ENCODE results near the gene ARHGAP22. TPM values are rescaled to one million over a fixed set of nuclear protein-coding genes. Genes with fewer than 3 reads are reported as not detected.

ARHGAP22 gene
- total and polyA plus RNA-seq, 8 donors: 2.2 to 10.4 (median 2.8) TPM

DNA sequence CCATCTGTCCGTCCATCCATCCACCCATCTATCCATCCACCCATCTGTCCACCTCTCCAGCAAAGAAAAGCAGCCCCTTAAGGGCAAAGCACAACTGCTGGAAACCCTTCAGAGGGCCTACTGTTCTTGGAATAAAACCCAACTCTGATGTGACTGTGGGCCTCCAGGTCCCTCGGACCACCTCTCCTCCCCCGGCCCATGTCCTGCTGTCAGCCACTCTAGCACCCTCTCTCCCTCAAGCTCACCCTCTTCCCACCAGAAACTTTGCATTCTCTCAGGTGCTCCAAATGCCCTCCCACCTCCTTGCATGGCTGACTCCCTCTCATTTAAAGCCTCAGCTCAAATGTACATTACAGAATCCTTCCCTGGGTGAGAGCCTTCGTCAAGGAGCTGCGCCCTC, 110.3 kb downstream of the ARHGAP22 start:
- TF ChIP-seq, protein P1, sequence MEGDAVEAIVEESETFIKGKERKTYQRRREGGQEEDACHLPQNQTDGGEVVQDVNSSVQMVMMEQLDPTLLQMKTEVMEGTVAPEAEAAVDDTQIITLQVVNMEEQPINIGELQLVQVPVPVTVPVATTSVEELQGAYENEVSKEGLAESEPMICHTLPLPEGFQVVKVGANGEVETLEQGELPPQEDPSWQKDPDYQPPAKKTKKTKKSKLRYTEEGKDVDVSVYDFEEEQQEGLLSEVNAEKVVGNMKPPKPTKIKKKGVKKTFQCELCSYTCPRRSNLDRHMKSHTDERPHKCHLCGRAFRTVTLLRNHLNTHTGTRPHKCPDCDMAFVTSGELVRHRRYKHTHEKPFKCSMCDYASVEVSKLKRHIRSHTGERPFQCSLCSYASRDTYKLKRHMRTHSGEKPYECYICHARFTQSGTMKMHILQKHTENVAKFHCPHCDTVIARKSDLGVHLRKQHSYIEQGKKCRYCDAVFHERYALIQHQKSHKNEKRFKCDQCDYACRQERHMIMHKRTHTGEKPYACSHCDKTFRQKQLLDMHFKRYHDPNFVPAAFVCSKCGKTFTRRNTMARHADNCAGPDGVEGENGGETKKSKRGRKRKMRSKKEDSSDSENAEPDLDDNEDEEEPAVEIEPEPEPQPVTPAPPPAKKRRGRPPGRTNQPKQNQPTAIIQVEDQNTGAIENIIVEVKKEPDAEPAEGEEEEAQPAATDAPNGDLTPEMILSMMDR (IDR thresholded peaks at IDR 0.05): no peak
- DNase-seq (no peak), ATAC-seq (no peak)
- no peaks in the 10 kb centered on the region for H3K36me3 ChIP-seq
- H3K27ac ChIP-seq: no peak overlapping the region
- H3K4me3 ChIP-seq: no peak overlapping the region
- no peaks in the 10 kb centered on the region for H3K27me3 ChIP-seq
- H3K9me3 ChIP-seq: no peaks in the 10 kb centered on the region
- peaks cover 0 to 3% of the 10 kb centered on the region in 2 donors for H3K4me1 ChIP-seq
- intact Hi-C loops (cut with DNase I): no loop called here

DNA sequence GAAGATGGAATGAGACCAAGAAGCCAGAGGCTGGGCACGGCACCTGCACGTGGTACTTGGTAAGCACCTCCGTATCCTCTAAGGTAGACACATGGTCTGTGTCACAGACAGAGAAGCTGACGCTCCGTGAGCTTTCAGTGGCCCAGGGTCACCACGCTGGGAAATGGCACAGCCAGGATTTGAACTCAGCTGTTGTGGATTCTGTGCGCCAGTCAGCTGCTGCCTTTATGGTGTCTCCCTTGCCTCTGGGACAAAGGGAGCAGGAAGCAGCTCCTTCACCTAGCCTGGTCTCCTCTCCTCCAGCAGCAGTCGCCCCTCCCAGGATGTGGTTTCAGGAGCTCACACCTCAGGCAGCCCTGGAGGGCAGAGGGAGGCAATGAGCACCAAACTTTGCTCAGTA, 110.8 kb downstream of the ARHGAP22 start:
- intact Hi-C loops (cut with DNase I): no loop called here
- Histone ChIP-seq H3K27ac (no peak overlapping the region), H3K9me3 (no peaks in the 10 kb centered on the region), H3K27me3 (no peaks in the 10 kb centered on the region), H3K36me3 (no peaks in the 10 kb centered on the region), H3K4me1 (peaks cover 0 to 3% of the 10 kb centered on the region in 2 donors), H3K4me3 (no peak overlapping the region)
- no peak for ATAC-seq
- DNase-seq: no peak
- TF ChIP-seq, protein P1 (IDR thresholded peaks at IDR 0.05): no peak

DNA sequence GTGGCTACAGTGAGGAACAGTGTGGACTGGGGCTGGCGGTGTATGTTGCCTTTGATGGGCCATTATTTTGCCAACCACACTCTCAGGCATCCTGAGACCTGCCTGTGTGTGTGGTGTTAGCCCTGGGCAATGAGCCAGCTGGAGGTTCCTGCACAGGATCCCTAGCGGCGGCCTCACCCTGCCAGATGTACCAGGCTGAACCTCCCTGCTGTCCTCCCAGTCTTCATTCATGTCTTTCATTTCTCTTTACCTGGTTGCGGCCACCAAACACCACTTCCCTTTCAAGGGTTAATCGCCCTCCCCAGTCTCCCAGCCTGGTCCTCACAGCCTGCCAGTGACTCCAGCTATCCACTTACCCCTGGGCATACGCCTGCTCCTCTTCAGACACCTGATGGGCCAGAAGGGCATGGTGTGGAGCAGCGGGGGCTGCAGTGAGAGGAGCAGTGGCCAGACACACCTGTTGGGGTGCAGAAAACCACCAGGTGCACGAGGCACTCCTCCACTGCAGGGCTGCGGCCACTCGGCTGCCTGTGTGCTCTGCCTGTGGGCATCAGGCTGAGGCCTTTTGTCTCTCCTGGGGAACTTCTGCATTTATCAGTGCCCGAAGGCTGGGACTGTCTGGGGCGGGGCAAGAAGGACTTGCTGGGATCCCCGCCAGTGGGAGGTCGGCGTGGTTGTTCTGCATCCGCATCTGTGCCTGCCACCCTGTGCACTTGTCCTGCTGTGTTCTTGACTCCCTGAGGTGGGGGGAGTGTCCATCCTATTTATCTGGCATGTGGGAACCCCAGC, 111.6 kb downstream of the ARHGAP22 start:
- Histone ChIP-seq H3K4me3 (no peak overlapping the region), H3K27ac (no peak overlapping the region), H3K4me1 (peaks cover 0 to 3% of the 10 kb centered on the region in 2 donors), H3K27me3 (no peaks in the 10 kb centered on the region), H3K9me3 (no peaks in the 10 kb centered on the region), H3K36me3 (no peaks in the 10 kb centered on the region)
- DNase-seq (no peak), ATAC-seq (peak; percentile 51)
- intact Hi-C loops (cut with DNase I): no loop called here
- TF ChIP-seq, protein P1 (IDR thresholded peaks at IDR 0.05): no peak

DNA sequence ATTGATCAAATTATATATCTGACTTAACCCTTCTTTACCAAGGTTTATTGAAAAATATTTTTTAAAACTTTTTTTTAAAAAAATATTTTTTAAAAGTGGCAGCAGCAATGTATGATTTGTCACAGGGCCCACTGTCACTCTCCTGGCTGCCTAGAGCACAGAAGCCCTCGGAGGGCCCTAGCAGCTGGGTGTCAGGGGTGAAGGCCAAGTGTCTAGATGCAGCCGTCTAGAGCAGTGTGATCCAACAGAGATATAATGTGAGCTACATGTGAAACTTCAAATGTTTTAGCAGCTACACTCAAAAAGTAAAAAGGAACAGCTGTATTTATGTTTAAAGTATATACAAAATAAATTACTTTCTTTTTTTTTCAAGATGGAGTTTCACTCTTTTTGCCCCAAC, 112.7 kb downstream of the ARHGAP22 start:
- no peak for DNase-seq
- TF ChIP-seq, protein P1 (IDR thresholded peaks at IDR 0.05): no peak
- peaks cover 0 to 3% of the 10 kb centered on the region in 2 donors for H3K4me1 ChIP-seq
- H3K4me3 ChIP-seq: no peak overlapping the region
- H3K27ac ChIP-seq: no peak overlapping the region
- H3K9me3 ChIP-seq: no peaks in the 10 kb centered on the region
- intact Hi-C loops (cut with DNase I): no loop called here
- H3K36me3 ChIP-seq: no peaks in the 10 kb centered on the region
- ATAC-seq: no peak
- H3K27me3 ChIP-seq: no peaks in the 10 kb centered on the region

DNA sequence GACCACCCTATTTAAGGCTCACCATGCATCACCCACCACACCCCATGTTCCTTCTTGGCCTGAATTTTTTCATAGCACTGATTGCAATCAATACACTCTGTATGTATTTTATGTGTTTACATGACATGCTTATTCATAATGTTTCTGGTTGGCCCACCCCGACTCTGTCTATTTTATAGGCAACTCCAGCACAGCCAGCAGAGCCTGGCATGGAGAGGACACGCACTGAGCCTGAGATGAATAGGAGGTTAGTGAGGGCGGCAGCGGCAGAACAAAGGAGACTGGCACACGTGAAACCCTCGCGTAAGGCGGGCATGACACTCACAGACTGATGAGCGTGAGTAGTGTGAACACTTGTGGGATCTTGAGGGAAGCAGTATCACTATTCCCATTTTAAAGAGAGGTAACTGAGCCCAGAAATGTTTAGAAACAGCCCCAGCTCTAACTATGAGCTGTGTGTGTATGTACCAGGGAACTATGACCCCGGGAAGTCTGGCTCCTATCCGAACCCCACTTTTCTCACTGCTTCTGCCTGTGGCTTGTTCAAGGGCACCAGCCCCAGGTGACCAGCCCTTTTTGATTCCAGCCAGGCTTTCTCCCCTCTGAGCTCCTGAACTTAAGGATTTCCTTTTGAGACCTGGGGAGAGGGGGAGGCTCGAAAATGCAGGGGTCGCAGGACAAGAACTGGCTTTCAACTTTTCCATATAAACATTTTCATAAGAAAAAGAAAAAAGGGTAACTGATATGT, 113.3 kb downstream of the ARHGAP22 start:
- no peak overlapping the region for H3K27ac ChIP-seq
- H3K4me1 ChIP-seq: peaks cover 0 to 3% of the 10 kb centered on the region in 2 donors
- DNase-seq (no peak), ATAC-seq (no peak)
- H3K9me3 ChIP-seq: no peaks in the 10 kb centered on the region
- intact Hi-C loops (cut with DNase I): no loop called here
- TF ChIP-seq, protein P1 (IDR thresholded peaks at IDR 0.05): no peak
- no peak overlapping the region for H3K4me3 ChIP-seq
- H3K36me3 ChIP-seq: no peaks in the 10 kb centered on the region
- H3K27me3 ChIP-seq: no peaks in the 10 kb centered on the region
